HG02623 (cell line): Measurements from ENCODE around the gene DMXL2.
"Not testable (repeated sequence)": the region's sequence is repeated elsewhere in the genome, so short reads cannot be mapped to it uniquely, and the experiment has no call there.

Source experiments
- ATAC-seq: cut with Tn5 transposase; IDR thresholded peaks from one replicate; pipeline ENCODE4 v1.9.1; 2021; ENCODE audit warnings: moderate library complexity; ENCODE audit not compliant: unreplicated experiment

Gene DMXL2

DNA sequence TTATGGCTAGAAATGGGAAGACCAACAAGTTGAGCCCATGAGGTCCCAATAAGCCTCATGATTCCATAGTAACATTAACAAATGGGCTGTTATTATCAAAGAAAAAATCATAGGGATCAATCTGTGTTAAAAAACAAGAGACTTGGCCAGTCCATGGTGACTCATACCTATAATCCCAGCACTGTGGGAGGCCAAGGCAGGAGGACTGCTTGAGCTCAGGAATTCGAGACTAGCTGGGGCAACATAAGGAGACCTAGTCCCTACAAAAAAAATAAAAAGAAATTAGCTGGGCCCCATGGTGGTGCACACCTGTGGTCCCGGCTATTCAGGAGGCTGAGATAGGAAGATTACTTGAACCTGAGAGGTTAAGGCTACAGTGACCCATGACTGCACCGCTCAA lies 124.8 kb downstream of the DMXL2 start:
- no peak for ATAC-seq

DNA sequence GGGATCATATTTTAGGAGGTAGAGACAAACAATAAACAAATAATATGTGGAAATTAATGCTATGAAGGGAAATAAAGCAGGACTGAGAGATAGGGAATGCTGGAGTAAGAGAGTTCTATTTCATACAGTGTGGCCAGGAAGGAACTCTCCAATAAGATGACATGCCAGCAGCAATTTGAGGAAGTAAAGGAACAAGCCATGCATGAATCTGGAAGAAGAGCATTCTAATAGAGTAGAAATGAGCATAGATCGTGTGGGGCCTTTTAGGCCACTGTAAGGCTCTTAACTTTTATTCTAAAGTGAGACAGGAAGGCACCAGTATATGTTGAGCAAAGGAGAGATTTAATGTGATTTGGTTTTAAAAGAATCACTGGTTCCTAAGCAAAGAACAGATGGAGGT lies 126.3 kb downstream of the DMXL2 start:
- ATAC-seq: no peak

DNA sequence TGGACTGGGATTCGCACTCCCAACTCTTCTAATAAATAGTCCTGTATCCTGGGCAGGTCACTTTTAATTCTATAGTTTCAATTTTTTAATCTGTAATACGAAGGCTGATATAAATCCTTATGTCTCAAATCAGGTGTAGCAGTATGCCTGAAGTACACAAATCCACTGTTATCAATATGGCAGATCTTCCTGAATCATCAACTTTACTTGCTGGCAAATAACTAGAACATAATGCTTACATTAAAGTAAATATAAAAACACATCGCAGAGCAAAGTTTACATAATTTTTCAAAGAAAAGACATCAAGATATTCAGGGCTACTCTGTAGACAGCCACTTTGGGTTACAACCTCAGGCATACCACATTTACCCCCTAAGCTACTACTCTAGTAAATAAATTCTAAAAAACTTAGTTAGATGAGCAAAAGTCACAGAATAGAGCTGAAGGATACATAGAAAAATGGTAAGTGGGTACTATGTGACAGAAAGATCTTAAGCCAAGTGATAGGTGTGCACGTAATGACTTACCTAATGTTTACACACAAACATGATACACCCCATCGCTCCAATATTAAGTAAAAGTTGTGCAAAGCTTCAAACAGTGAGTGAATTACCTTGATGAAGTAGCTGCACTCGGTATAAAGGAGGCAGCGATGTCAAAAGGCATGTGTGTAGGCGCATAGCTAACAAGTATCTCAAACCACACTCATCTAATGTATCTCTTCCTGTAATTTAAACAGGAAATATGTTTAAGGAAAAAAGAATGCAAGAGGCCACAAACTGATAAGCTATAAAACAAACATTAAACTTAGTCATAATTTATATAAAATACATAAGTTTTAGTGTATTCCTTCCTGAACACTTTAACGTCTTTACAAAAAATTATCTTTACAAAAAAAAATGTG lies 127.9 kb downstream of the DMXL2 start:
- no peak for ATAC-seq

DNA sequence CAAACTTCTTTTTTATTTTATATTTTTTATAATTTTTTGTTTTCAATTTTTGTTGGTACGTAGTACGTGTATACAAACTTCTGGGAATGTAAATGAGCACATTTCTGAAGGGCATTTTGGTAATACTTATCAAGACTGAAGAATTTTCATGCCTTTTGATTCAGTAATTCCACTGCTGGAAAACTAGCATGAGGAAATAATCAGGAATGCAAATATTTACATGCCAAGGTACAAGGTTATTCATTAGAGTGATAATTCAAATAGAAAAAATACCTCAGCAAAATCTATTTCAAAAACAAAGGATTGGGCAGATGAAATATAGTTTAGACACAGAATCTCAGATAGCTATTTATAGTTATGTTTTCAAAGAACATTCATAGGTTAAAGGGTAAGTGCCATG lies 128.7 kb downstream of the DMXL2 start:
- ATAC-seq: no peak

DNA sequence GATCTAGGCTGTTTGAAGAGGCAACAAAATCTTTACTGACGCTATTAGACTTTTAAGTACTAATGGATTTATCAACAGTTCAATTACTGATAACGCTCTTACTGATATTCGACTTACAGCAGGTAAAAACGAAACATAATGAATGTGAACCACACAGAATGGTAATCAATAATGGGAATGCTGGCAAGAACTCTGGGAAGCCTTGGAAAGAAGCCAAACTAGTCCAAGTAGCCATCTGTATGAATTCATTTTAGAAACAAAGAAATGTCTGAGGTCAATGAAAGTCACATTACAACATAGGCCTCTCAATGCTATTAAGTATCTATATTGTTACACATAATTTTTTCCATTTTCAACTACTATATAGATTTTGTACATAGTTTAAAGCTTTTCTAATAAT lies 130.0 kb downstream of the DMXL2 start:
- ATAC-seq: no peak

DNA sequence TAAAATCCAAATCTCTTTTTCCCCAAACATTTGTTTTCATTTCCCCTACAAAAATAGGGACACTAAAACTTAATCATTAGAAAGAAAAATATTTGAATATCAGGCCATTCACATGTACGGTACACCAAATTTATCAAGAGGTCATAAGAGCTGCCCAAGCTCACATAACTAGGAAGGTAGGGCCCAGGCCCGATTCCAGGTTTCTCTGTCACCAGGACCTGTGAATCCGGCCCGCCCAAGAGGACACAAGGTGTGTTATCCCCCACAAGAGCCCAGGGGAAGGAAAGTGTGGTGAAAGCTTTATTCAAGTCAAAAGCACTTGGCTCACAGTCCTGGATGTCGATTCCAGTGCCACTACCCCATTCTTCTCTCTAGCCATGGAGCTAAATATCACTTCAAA lies 130.6 kb downstream of the DMXL2 start:
- ATAC-seq: no peak

DNA sequence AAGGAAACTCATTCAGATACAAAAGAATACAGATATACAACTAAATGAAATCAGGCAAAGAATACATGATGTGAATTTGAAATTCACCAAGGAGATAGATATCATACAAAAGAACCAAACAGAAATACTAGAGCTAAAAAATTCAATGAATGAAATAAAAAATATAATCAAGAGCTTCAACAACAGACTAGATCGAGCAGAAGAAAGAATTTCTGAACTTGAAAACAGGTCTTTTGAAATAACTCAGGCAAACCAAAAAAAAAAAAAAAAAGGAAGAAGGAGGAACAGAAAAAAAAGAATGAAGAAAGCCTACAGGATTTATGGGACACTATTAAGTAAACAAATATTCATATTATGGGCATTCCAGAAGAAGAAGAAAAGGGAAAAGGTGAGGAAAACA lies 137.8 kb downstream of the DMXL2 start:
- ATAC-seq: no peak

DNA sequence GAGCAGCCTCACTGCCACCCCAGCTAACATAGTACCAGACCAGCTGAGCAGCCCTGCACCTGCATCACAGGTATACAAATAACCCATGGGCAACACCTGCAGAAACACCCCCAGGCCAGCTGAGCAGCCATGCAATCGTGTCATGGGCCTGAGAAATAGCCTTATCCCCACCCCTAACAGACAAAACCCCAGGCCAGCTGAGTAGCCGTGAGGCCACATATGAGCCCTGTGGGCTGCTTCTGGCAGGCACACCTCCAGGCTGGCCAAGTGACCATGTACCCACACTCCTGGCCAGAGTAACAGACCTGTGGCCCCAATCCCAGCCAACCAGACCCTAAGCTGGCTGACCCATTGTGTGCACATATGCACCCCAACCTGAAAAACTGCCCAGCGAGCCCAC lies 138.6 kb downstream of the DMXL2 start:
- ATAC-seq: no peak

DNA sequence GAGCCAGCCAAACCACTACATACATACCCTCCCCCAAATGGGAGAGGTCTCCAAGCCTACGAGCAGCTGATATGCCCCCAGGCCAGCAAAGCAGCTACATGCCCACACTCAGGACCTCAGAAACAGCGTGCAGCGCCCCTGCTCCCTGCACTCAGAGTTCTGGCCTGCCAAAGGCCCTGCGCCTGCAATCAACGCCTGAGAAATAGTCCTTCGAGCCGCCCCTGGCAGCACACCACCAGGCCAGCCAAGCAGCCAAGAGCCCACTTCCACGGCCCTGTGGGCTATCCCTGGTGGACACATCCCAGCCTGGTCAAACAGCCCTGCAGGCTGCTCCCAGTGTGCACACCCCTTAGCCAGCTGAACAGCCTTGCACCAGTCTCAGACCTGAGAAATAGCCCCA lies 139.1 kb downstream of the DMXL2 start:
- ATAC-seq: no peak

DNA sequence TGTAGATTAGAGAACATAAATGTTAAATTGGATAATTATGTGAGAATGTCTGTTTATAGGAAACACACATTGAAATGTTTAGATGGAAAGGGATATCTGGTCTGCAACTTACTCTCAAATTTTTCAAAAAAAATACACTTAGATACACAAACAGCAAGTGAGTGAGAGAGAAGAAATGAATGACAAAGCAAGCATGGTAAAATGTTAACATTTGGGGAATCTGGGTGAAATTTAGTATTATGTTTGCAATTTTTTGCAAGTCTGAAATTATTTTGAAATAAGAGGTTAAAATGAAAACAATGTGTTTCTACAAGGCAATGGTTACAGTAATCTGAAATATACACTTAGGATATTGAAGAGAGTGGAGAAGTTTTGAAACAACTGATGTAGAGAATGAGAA lies 146.8 kb downstream of the DMXL2 start:
- no peak for ATAC-seq

DNA sequence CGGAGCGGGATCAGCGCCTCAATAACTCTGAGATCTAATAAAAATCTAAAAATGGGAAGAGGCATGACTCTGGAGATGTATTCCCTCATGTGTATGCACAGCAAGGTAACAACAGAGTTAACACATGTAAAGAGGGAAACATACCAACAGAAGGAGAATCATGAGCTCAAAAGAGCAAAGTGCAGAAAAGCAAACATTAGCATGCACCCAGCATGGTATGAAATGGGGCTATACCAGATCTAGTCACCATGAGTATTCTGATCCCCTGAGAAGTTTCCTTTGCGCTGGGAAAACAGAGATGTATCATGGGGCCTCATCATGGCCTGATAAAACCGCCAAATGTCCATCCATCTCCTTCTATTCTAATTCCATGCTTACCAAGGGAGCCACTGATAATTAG lies 152.1 kb downstream of the DMXL2 start:
- no peak for ATAC-seq

DNA sequence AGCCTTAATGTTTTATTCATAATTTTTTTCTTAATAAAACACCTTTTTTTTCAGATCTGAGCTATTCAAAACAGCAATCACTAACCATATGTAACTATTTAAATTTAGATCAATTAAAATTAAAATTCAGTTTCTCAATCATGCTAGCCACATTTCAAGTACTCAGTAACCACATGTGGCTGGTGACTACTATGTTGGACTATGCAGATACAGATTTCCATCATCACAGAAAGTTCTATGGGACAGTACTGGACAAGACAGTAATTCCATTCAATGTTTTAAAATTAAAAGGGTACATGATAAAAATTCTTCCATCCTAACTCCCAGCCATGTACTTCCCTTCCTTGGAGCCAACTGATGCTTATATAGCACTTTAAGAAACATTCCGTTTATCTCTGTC lies 161.8 kb downstream of the DMXL2 start:
- ATAC-seq: no peak

DNA sequence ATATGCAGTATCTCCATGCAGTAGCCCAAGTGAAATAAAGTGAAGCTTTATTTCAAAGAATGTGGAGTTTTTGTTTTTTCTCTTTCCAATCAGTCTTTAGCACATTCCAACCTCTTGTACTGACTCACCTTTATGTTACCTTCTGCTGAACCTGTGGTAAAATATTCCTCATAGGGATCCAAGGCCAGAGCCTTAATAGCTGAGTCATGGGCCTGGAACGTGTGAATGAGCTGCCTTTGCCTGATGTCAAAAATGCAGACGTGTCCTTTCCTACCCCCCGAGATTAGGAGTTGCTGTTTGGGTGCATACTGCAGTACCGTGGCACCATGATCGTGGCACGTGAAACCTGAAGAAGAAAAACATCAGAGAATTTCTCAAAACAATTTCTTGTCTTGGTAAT lies 172.6 kb downstream of the DMXL2 start:
- ATAC-seq: no peak

DNA sequence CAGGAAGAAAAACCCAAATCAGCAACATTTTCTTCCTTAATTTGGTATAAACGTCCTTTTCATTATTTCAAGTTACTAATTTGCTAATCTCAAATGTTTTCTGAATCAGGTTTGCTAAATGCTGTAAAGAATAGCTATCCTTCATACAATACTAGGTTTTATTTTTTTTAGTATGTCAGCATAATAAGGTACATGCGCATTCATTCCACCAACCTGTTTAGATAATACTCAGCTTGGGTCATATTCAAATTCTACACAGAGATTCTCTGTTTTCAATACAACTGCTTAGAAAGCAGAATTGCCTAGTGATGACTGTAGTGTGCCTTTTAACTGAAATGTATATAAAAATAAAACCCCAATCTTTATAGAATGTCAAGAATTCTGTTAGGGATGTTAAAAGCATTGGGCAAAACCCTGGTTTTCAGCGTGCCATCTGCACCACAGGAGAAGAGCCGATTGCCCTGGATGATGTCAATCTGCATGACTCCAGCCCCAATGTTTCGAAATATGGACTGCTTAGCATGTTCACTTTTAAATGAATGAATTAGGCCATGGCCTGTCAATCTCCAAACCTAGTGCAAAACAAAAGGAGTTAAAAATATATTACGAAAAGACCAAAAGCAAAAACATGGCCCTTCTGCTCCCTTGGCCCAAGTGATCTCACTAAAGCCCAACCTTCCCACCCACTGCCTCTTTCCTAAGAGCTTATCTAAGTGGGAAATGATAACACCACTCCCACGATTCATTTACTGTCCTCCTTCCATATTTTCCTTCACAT lies 173.8 kb downstream of the DMXL2 start:
- no peak for ATAC-seq

DNA sequence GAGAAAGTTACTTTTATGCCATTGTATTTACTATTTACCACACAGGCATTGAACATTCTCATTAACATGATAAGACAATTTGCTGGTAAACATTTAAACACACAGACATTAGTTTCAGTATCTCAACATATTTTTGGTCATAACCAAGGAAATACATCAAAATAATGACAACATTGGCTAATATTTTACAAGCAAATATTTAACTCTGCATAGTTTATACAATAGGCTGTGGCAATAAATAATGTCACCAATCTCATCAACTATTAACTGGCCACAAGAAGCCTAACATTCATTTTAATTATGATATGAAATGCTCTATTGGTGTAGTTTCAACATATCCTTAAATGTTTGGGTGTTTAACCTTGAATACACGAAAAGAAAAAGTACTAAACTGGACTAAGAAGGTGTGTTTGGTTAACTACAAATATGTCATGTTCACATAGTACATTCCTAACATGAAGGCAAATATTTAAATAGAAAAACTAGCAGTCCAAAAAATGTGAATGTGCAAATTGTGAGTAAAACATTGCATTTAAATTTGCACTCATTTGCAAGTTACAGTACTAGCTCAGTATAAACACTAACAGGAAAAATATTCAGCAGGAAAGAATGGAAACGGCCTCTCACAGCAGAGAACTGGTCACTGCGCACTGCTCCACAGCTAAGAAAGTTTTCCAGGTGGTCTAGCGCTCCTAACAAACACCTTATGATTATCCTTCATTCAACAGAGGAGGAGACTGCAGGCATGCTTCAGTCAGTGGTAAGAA lies 174.5 kb downstream of the DMXL2 start:
- ATAC-seq: no peak

DNA sequence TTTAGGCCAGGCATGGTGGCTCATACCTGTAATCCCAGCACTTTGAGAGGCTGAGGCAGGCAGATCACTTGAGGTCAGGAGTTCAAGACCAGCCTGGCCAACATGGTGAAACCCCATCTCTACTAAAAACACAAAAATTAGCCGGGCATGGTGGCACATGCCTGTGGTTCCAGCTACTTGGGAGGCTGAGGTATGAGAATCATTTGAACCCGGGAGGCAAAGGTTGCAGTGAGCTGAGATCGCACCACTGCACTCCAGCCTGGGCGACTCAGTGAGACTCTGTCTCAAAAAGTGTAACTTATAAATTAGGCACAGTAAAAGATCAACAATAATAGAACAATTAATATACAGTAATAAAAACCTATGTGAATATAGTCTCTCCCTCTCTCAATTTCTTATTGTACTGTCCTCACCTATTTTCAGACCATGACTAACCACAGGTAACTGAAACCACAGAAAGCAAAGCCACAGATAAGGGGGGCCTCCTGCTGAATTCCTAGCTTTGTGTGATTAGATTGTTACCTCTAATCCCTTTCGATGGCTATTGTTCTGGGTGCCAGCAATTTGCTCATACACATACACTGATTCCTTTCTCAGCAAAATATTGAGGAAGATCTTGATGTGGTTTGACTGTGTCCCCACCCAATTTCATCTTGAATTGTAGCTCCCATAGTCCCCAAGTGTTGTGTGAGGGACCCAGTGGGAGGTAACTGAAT lies 176.4 kb downstream of the DMXL2 start:
- ATAC-seq: not testable (repeated sequence)

DNA sequence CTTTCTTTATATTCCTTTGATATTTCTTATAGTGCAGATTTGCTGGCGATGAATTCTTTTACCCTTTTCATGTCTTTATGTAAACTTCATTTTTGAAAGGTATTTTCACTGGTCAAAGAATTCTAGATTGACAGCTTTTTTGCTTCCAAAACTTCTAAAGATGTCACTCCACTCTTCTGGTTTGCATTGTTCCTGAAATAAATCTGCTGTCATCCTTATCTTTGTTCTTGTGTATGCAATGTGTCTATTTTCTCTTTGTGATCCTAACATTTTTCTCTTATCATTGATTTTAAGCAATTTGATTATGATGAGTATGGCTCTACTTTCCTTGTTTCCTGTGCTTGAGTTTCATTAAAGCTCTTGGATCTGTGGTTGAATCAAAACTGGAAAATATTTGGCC lies 177.8 kb downstream of the DMXL2 start:
- ATAC-seq: no peak

DNA sequence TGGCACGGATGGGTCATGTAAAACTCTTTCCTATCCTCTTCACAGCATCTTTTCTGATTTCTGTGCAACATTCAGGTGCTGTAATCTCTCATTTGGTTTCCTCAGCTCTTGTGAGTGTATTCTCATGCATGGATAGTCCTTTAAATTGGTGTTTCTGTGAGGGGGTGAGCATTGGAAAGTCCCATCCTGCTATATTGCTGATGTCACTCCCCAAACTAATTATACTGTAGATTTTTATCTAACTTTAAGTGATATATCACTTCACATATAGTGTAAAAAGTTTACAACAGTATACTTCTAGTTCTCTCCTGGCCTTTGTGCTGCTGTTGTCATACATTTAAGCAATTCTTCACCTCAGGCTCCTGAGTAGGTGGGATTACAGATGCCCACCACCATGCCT lies 178.5 kb downstream of the DMXL2 start:
- no peak for ATAC-seq

DNA sequence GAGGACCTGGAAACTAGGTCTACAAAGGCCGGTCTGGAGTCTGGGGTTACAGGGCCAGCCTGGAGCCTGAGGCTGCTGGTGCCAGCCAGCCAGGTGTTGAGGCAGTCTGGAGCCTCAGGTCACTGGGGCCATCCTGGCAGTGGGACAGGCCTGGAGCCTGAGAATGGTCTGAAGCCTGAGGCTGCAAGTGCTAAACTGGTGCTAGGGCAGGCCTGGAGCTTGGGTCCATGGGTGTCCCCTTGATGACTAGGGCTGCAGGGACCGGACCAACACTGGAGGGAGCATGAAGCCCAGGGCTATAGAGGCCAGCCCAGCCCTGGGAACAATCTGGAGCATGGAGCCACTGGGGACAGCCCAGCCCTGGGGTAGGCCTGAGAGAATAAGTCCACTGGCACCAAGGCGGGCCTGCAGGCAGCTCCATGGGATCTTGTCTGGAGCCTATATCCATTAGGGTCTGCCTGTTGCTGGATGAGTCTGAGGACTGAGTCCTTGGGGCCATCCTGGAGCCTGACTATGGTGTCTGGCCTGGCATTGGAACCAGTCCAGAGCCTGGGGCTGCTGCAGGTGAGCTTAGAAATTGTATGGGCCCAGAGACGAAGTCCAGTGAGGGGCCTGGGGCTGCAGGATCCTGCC lies 179.2 kb downstream of the DMXL2 start:
- no peak for ATAC-seq

DNA sequence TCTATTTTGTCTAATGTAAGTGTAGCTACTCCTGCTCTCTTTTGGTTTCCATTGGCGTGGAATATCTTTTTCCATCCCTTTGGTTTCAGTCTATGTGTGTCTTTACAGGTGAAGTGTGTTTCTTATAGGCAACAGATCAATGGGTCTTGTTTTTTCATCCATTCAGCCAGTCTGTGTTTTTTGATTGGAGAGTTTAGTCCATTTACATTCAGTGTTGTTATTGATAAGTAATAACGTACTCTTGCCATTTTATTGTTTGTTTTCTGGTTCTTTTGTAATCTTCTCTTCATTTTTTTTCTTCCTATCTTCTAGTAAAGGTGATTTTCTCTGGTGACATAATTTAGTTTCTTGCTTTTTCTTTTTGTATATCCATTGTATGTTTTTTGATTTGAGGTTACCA lies 184.0 kb downstream of the DMXL2 start:
- no peak for ATAC-seq
